ENCODE data around the gene ITPR1.
"Not testable (repeated sequence)": the region's sequence is repeated elsewhere in the genome, so short reads cannot be mapped to it uniquely, and the experiment has no call there.

ITPR1 gene

DNA sequence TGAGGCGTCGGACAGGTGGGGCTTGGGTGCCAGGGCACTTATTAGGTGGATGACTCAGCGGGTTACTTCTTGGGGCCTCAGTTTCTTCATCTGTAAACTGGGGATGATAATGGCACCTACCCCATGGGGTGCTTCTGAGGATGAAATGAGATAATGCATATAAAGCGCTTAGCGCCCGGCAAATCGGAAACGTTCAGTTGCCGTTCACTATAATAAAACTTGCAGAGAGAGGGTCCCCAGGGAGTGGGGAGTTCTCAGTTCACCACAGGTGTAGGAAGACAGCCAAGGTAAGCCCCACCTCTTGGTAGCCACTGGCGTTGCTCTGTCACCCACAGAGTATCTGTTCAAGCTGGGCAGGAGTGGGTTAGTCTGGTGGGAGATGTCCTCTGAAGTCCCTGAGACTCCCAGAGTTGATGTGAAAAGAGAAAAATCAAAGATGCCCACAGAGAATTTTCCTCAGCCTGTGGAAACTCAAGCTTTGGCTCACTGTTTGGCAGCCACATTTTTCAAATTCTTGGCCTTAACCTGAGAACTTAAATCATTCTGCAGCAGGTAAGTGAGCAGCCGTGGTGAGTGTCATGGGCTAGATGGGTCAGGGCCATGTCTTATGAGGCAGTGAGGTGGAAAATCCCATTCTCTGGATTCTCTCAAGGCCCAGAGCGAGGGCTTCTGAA, 264.6 kb downstream of the ITPR1 start:
- no peak for DNase-seq (ENCODE audit: low read depth in 2 of 2)

- DNase-seq (ENCODE audit: low read depth in 2 of 2) = no peak
These were observed 265.2 kb downstream of the ITPR1 start for GRCh38 chr3:4758249-4758860.

- DNase-seq (ENCODE audit: low read depth in 2 of 2) = no peak
These were observed 266.0 kb downstream of the ITPR1 start for GRCh38 chr3:4758957-4759656.

DNA sequence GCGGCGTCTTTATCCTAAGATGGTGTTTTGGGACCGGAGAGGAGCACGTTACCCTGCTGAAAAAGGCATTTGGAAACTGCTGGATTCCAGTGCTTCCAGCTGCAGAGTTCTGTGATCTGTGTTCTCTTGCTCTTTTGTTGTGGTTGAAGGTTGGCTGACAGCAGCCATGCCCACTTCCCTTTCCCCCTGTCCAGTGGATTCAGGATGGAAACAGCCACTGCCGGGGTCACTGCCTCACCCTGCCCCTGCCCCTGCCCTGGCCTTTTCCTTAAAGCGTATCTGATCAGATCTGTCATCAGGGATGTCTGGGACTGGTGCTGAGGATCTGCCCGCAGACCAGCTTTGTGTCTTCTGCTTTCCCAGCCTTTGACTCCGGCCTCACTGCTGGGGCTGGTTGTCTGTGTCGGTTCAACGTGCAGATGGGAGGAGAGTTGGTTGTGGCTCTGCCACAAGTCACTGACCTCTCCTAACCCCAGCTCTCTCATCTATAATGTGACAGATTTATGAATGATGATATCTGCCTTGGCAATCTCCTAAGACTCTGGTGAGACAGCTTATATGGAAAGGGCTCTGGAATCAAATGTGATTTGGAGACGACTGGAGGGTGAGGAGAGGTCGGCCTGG, 266.7 kb downstream of the ITPR1 start:
- no peak for DNase-seq (ENCODE audit: low read depth in 2 of 2)

DNA sequence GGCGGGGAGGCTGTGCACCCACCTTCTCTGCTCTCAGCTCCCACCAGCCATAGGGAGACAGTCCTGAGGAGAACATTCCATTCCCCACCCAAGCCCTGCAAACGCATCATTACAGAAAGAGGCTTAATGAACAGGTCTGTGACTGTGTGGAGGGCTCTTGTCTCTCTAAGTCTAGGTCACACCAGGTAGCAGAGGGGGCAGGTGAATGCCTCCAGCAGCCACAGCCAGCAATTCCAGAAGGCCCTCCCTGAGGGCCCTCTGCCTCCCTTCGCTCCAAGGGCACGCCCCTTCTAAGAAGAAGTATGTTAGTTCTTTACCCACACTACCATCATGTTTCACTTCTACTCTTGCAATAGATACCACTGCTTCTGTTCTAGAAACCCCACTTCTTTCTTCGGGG, 268.6 kb downstream of the ITPR1 start:
- no peak for DNase-seq (ENCODE audit: low read depth in 2 of 2)

- DNase-seq (ENCODE audit: low read depth in 2 of 2) = not testable (repeated sequence)
These were observed 269.5 kb downstream of the ITPR1 start for GRCh38 chr3:4762481-4763230.

GRCh38 chr3:4763604-4764247, 270.6 kb downstream of the ITPR1 start:
- DNase-seq (ENCODE audit: low read depth in 2 of 2) = no peak

GRCh38 chr3:4765212-4765611, 272.1 kb downstream of the ITPR1 start:
- no peak for DNase-seq (ENCODE audit: low read depth in 2 of 2)

DNA sequence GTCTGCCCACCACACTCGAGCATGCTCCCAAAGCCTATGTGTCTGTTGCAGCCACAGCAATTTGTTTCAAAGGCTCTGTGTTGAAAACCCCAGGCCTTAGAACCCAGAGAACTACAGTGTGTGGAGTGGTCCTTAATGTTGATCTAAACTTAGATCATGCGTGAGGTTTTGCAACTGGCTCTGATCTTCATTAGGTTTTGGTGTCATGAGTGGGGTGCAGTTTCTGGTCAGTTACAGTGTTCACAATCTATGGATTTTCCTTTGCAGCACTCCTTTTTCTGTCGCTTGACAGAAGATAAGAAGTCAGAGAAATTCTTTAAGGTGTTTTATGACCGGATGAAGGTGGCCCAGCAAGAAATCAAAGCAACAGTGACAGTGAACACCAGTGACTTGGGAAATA, 273.1 kb downstream of the ITPR1 start:
- no peak for DNase-seq (ENCODE audit: low read depth in 2 of 2)

DNA sequence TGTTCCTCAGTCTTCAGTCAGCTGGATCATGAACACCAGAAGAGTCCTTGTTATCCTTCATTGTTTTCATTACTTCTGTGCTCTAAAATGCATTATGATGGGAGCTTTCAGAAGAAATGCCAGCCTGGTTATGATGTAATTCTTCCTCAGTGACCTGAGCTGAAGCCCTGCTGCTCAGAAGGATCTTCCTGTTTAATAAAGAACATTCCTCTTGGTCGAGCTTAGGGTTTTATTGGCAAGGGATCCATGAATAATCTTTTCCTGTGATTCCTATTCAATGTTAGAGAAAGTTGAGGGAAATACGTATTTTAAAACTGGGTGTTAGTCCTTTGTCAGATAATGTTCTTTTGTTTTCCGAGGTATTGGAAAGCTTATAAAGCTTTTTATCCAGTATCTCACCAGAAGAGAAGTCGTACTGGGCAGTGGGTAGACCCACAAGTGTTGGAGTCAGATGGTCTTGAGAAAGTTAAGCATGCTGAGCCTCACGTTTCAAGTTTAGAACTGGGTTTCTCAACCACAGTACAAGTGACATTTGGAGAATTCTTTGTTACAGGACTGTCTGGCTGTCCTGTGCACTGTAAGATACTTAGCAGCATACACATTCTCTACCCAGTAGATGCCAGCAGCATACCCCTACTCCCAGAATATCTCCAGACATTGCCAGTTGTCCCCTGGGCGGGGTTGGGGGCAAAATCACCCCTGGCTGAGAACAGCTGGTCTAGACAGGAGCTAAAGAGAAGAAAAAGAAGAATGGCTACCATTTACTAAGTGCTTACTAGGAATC, 273.8 kb downstream of the ITPR1 start:
- DNase-seq (ENCODE audit: low read depth in 2 of 2) = no peak

GRCh38 chr3:4768021-4768420, 274.9 kb downstream of the ITPR1 start:
- DNase-seq (ENCODE audit: low read depth in 2 of 2) = no peak

GRCh38 chr3:4768521-4768920, 275.4 kb downstream of the ITPR1 start:
- DNase-seq (ENCODE audit: low read depth in 2 of 2) = no peak

GRCh38 chr3:4770561-4770960, 277.4 kb downstream of the ITPR1 start:
- no peak for DNase-seq (ENCODE audit: low read depth in 2 of 2)

DNA sequence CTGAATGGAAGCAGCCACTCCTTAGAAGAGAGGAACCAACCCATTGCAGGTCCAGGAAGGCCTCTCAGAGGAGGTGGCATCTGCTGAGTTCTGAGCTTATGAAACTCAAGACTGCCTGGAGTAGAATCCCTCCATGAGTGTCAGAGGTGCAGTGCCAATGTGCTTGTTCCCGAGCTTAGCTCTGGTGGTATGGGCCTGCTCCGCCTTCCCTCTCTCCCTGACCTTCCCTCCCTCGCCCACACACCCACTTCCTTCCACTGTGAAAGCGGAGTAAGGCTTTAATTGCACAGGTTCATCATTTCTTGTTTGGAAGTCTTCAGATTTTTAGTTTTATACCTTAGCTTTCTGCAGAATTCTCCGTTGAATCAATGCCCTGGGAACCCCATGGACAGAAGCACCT, 278.1 kb downstream of the ITPR1 start:
- DNase-seq (ENCODE audit: low read depth in 2 of 2) = no peak

- no peak for DNase-seq (ENCODE audit: low read depth in 2 of 2)
These were observed 279.1 kb downstream of the ITPR1 start for GRCh38 chr3:4772171-4772804.

DNA sequence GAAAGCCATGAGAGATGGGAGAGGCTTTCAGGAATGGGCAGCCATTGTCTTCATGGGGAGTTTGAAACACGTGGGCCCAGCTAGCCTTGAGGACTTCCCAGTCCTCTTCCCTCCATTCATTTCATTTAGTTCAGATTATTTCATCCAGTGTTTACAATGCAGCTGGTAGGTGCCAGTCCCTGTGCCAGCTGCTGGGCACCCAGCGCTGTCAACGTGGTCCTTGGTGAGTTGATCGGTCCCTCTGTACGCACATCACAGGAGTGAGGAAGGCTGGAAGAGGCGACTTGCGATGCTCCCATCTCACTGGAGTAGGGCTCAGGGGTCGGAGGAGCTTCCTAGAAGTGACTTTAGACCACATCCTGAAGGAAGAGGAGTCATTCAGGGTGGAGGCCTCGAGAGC, 279.7 kb downstream of the ITPR1 start:
- no peak for DNase-seq (ENCODE audit: low read depth in 2 of 2)

GRCh38 chr3:4773583-4773982, 280.4 kb downstream of the ITPR1 start:
- no peak for DNase-seq (ENCODE audit: low read depth in 2 of 2)

DNA sequence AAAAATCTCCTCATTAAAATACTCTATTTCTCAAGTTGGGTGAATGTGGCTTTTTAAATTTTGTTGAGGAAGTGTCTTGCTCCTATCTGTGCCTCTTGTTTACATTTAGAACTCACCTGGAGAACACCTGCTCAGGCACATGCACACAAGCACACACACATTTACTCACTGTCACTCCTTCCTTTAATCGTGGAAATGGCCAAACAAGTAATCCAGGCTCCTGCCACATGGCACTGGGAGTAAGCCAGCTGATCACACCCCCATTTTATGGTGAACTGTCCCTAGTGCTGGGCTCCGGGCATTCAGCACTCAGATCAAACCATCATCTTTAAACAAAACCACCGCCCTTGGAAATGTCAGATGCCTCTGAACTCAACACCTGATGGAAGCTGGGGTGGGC, 281.4 kb downstream of the ITPR1 start:
- no peak for DNase-seq (ENCODE audit: low read depth in 2 of 2)

DNA sequence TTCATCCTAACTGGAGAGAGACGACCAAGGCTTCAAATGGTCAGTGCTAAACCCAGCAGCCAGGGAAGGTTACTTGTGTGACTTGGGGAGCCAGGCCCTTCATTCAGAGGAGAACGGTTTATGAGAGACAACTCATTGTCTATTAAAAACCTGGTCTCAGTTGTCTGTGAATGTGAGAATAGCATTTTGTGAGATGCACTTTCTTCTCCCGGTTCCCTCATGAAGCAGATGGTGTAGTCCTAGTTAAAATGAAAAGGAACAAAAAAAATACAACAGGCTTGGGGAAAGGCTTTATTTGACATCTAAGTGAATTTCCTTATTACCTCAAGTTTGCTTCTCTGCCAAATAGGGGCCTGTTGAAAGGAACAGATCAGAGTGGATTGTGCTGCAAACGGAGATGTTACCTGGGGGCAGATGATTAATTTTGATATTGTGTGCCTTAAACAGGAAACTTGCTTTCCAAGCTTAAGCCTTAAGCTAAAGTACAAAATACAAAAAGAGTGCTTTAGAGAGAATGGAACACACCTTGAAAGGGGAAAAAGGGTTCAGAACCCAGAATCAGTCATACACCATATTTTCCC, 283.3 kb downstream of the ITPR1 start:
- DNase-seq (ENCODE audit: low read depth in 2 of 2) = no peak
